22Rv1 (cell line): ENCODE data around the gene EHBP1.

Source experiments
- ZFX ChIP-seq: fragments of 450-650 bp; IDR thresholded peaks from 2 replicates; pipeline ENCODE4 v1.6.1; 2017; ENCODE audit warnings: antibody characterized with exemption, borderline replicate concordance
- TF ChIP-seq, protein P1 (sequence below): fragments of 450-650 bp; IDR thresholded peaks from 2 replicates; pipeline ENCODE4 v1.5.1; 2017; ENCODE audit warnings: mild to moderate bottlenecking

- TF ChIP-seq, protein P1, sequence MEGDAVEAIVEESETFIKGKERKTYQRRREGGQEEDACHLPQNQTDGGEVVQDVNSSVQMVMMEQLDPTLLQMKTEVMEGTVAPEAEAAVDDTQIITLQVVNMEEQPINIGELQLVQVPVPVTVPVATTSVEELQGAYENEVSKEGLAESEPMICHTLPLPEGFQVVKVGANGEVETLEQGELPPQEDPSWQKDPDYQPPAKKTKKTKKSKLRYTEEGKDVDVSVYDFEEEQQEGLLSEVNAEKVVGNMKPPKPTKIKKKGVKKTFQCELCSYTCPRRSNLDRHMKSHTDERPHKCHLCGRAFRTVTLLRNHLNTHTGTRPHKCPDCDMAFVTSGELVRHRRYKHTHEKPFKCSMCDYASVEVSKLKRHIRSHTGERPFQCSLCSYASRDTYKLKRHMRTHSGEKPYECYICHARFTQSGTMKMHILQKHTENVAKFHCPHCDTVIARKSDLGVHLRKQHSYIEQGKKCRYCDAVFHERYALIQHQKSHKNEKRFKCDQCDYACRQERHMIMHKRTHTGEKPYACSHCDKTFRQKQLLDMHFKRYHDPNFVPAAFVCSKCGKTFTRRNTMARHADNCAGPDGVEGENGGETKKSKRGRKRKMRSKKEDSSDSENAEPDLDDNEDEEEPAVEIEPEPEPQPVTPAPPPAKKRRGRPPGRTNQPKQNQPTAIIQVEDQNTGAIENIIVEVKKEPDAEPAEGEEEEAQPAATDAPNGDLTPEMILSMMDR, result no peak
- no peak for TF ChIP-seq ZFX
Measured at GRCh38 chr2:62660582-62661262, 44.8 kb upstream of the EHBP1 start.
